Occipital lobe (tissue), 2 donors: ENCODE results near the gene KRT28. TPM values are rescaled to one million over a fixed set of nuclear protein-coding genes. Genes with fewer than 3 reads are reported as not detected.

Experiments used
- DNase-seq: peaks from one replicate; lab custom pipeline; 2025; lab: John Stamatoyannopoulos, UW
- total RNA-seq: library from RNA; depleted of rRNA; stranded (reverse); fragments of >200 nt; gene quantifications from one replicate; pipeline ENCODE4 v1.2.3, GENCODE V29; 2014

Gene KRT28
- not detected for total RNA-seq

- no peak for DNase-seq
These were observed at the start of gene KRT28 for GRCh38 chr17:40799859-40800258. KRT28 (minus strand) TSS chr17:40799959; CDS start chr17:40799893, 66 bp downstream.

GRCh38 chr17:40848583-40849235 lies 49.0 kb upstream of the KRT28 start:
- DNase-seq, result no peak

- DNase-seq, result no peak
These were observed 46.9 kb upstream of the KRT28 start for GRCh38 chr17:40846515-40847144.

- DNase-seq, result no peak
These were observed 44.9 kb upstream of the KRT28 start for GRCh38 chr17:40844671-40845107.

- no peak for DNase-seq
These were observed 43.5 kb upstream of the KRT28 start for GRCh38 chr17:40843242-40843641.

GRCh38 chr17:40841246-40841645 lies 41.5 kb upstream of the KRT28 start:
- no peak for DNase-seq

- no peak for DNase-seq
These were observed 39.4 kb upstream of the KRT28 start for GRCh38 chr17:40839194-40839593.

- DNase-seq, result no peak
These were observed 36.3 kb upstream of the KRT28 start for GRCh38 chr17:40836020-40836419.

GRCh38 chr17:40833882-40834281 lies 34.1 kb upstream of the KRT28 start:
- DNase-seq, result no peak

- no peak for DNase-seq
These were observed 33.1 kb upstream of the KRT28 start for GRCh38 chr17:40832840-40833239.

GRCh38 chr17:40830085-40830776 lies 30.5 kb upstream of the KRT28 start:
- no peak for DNase-seq

- no peak for DNase-seq
These were observed 28.8 kb upstream of the KRT28 start for GRCh38 chr17:40828454-40829044.

GRCh38 chr17:40827746-40828453 lies 28.1 kb upstream of the KRT28 start:
- DNase-seq, result no peak

GRCh38 chr17:40825599-40825998 lies 25.8 kb upstream of the KRT28 start:
- no peak for DNase-seq

- no peak for DNase-seq
These were observed 24.5 kb upstream of the KRT28 start for GRCh38 chr17:40824015-40824832.

GRCh38 chr17:40822132-40822812 lies 22.5 kb upstream of the KRT28 start, which contains the start of gene KRT10:
KRT10 (minus strand) TSS chr17:40822614; CDS start chr17:40822585, 29 bp downstream.
- no peak for DNase-seq

GRCh38 chr17:40821536-40821935 lies 21.8 kb upstream of the KRT28 start:
- no peak for DNase-seq

- DNase-seq, result no peak
These were observed 20.6 kb upstream of the KRT28 start for GRCh38 chr17:40820228-40820838.

- no peak for DNase-seq
These were observed 19.9 kb upstream of the KRT28 start for GRCh38 chr17:40819528-40820125.
